GM10847 (cell line): ENCODE results near the gene SH3BP4.

ENCODE experiments used
- POLR2A ChIP-seq: IDR thresholded peaks from 2 replicates; pipeline ENCODE4 v1.6.1; 2011; ENCODE audit not compliant: insufficient read length; ENCODE audit errors: extremely low read depth

SH3BP4 gene

GRCh38 chr2:234930397-234930796, 21.4 kb upstream of the SH3BP4 start:
- TF ChIP-seq POLR2A = no peak

- no peak for TF ChIP-seq POLR2A
Measured at GRCh38 chr2:234931371-234931770, 20.4 kb upstream of the SH3BP4 start.

- no peak for TF ChIP-seq POLR2A
Measured at GRCh38 chr2:234932591-234933168, 19.1 kb upstream of the SH3BP4 start.

- no peak for TF ChIP-seq POLR2A
Measured at GRCh38 chr2:234935311-234935710, 16.5 kb upstream of the SH3BP4 start.

GRCh38 chr2:234939576-234939975, 12.2 kb upstream of the SH3BP4 start:
- no peak for TF ChIP-seq POLR2A

- no peak for TF ChIP-seq POLR2A
Measured at GRCh38 chr2:234939996-234940395, 11.8 kb upstream of the SH3BP4 start.

GRCh38 chr2:234940527-234940926, 11.3 kb upstream of the SH3BP4 start:
- TF ChIP-seq POLR2A = no peak

GRCh38 chr2:234945339-234945873, 6.4 kb upstream of the SH3BP4 start:
- no peak for TF ChIP-seq POLR2A

- TF ChIP-seq POLR2A = no peak
Measured at GRCh38 chr2:234947556-234947955, 4.3 kb upstream of the SH3BP4 start.

GRCh38 chr2:234949762-234950434, 1.9 kb upstream of the SH3BP4 start:
- TF ChIP-seq POLR2A = no peak

GRCh38 chr2:234950435-234950729, 1.4 kb upstream of the SH3BP4 start:
- TF ChIP-seq POLR2A = no peak

- no peak for TF ChIP-seq POLR2A
Measured at GRCh38 chr2:234950730-234951663, 820 bp upstream of the SH3BP4 start.

GRCh38 chr2:234952270-234953115, 676 bp downstream of the SH3BP4 start:
- TF ChIP-seq POLR2A = no peak

- no peak for TF ChIP-seq POLR2A
Measured at GRCh38 chr2:234953116-234954031, 1.6 kb downstream of the SH3BP4 start.

GRCh38 chr2:234954551-234954992, 2.8 kb downstream of the SH3BP4 start:
- TF ChIP-seq POLR2A = no peak
